Fibroblast of lung (primary cell): Measurements from ENCODE around the gene GEN1.

Source experiments
- CTCF ChIP-seq, 2 donors: IDR thresholded peaks in 1 of 2; conservative IDR thresholded peaks in 1 of 2; 1 replicate in 1 of 2; 2 replicates in 1 of 2; pipeline ENCODE4 v1.5.1; 2011 to 2012; ENCODE audit warnings: low read length in 2 of 2, control low read depth in 1 of 2, inconsistent platforms in 1 of 2, low read depth in 1 of 2, mild to moderate bottlenecking in 1 of 2
- EZH2 ChIP-seq: IDR thresholded peaks from 2 replicates; pipeline ENCODE4 v1.5.1; 2012; ENCODE audit warnings: low read length, control low read depth, mild to moderate bottlenecking; ENCODE audit errors: missing control alignments

- TF ChIP-seq CTCF (conservative IDR thresholded peaks at IDR 0.05 in 1 of 2, IDR thresholded peaks at IDR 0.05 in 1 of 2; ENCODE audit: low read depth in 1 of 2, low read length in 2 of 2) (no peak), EZH2 (no peak)
Measured at GRCh38 chr2:17717666-17718065, 36.3 kb upstream of the GEN1 start.
